HG03520 (cell line): Measurements from ENCODE around the gene HAVCR2.
"Not testable (repeated sequence)": the region's sequence is repeated elsewhere in the genome, so short reads cannot be mapped to it uniquely, and the experiment has no call there.

Source experiments
- ATAC-seq: cut with Tn5 transposase; IDR thresholded peaks from one replicate; pipeline ENCODE4 v1.9.1; 2021; ENCODE audit warnings: mild to moderate bottlenecking, moderate library complexity; ENCODE audit not compliant: unreplicated experiment

The HAVCR2 gene

DNA sequence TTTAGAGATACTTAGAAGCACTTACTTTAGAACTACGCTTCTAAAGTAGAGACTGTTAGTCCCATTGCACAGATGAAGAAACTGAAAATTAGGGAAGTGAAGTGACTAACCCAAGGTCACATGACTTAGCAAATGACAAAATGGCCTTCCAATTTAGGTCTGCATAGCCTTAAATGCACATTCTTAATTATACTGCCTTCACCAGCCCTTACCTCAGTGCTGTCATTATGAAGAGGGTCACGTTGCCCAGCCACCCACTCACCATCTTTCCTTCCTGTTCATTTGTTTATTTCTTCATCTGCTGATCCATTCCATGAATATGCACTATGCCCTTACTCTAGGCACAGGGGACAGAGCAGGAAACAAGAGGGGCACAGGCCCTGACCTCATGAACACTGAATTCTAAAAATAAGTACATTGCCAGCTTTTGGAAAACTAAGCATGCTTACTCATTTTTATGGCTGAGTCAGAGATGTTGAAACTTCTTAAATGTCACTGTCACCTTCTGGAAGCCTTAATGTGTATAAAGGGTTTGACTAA is 8.6 kb downstream of the HAVCR2 start:
- no peak for ATAC-seq

DNA sequence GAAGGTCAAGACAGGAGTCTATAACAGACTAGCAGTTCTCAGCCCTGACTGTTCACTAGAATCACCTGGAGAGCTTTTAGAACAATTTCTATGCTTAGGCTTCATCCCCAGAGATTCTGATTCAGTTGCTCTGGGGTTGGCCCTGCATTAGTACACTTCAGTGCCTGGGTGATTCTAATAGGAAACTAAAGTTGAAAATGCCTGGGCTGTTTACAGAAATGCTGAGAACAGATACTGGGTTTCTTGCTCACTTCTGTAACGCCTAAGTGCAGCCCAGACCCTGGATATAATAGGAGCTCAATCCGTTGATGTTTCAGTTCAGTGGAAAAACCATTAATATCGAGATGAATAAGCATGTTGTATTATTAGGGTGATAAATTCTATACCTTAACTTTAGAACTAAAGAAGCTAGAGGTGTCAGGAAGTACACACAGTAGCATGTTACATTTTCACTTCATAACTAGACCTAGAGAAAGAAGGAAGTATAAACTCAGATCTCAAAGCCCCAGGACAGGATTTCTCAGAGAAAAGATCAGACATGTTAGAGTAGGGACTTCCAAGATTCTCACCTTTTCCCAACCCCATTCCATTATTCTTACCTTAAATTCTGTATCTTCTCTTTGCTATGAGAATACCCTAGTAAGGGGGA is 20.4 kb downstream of the HAVCR2 start:
- ATAC-seq = peak; percentile 70

DNA sequence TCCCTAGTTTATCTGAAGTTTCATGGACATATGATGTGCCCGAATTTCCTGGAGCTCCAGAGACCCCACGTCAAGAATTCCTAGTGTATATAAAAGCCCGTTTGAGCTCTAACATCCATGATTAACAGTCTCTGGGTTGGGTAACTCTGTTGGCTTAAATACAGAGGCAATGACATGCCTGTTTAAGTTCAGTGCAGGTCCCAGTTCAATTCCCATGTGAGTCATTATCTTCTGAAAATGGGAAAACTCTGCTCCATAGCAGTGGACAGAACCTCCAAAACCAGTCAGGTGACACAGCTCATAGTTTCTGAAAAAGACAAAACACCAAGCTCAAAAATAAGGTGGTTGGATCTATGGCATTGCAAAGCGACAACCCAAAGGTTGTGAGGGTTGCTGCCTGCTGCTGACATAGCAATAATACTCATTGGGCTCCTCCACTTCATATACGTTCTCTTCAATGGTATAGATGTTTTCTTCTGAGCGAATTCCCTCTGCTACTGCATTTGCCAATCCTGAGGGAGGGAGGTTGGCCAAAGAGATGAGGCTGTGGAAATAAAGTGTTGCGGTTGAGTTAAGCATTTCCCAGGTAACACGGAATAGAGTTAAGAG is 22.0 kb downstream of the HAVCR2 start:
- no peak for ATAC-seq

DNA sequence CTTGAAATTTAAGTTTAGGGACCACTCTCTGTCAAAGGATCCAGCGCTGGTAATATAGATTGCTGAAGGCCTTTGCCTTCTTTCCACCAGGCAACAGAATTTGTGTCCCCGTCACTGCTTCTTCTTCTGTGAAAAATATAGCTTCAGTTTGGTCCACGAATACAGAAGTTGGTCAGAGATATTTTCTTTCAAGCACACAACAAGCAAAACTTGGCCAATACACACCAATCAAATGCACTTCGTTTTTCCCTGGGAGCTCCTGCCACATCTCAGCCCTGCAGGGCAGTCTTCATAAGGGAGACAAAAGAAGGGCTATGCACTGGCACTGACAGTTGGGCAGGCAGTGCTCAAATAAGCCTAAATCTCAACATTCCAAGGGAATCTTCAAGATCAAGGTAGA is 22.9 kb downstream of the HAVCR2 start:
- no peak for ATAC-seq

DNA sequence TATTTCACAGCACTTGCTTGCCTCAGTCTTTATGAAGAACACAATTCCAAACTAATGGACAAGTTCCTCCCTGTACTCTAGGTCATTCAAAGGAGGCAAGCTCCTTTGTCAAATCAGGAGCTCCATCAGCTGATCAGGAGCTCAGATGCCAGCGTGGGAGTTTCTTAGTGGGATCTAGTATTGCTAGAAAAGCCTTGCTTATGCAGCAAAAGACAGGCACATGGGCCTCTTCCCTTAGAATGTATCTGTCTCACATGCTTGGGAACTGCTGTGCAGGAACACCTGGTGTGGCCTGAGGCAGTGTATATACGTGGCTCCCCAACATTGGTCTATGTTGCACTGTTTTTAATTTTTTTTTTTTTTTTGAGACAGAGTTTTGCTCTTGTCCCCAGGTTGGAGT is 28.6 kb downstream of the HAVCR2 start:
- no peak for ATAC-seq

DNA sequence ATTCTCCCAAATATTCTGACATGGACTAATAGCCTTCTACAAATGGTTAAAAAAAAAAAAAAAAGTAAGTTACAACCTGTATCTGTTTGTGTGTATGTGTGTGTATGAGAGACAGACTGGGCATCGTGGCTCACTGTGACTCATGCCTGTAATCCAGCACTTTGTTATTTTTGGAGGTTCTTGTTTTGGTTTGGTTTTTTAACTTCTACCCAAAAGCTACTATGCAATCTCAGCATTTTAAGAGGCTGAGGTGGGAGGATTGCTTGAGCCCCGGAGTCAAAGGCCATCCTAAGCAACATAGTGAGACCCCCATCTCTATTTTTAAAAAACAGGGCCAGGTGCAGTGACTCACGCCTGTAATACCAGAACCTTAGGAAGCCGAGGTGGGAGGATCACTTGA is 32.3 kb downstream of the HAVCR2 start:
- ATAC-seq = no peak

DNA sequence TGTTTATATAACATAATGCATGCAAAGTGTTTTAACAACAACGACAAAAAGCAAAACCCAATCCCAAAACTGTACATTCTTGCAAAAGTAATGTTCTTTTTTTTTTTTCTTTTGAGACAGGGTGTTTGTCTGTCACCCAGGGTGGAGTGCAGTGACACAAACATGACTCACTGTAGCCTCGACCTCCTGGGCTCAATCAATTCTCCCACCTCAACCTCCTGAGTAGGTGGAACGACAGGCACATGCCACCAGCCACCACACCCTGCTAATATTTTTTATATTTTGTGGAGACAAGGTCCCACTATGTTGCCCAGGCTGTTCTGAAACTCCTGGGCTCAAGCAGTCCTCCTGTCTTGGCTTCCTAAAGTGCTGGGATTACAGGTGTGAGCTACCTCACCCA is 36.3 kb downstream of the HAVCR2 start:
- no peak for ATAC-seq

DNA sequence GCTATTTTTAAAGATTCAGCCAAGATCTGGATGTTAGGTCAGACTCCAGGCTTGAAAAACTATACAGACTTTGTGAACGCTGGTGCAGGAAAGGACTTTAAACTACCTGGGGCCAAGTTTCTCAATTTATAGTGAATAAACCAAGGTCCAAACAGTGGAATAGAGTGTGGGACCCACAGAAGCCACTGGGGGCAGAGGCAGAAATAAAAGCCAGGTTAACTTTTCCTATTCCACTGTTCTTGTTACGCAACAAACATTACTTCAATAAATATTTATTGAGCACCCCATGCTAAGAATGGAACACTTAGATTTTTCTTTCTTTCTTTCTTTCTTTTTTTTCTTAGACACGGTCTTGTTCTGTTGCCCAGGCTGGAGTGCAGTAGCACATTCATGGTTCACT is 38.9 kb downstream of the HAVCR2 start:
- no peak for ATAC-seq

DNA sequence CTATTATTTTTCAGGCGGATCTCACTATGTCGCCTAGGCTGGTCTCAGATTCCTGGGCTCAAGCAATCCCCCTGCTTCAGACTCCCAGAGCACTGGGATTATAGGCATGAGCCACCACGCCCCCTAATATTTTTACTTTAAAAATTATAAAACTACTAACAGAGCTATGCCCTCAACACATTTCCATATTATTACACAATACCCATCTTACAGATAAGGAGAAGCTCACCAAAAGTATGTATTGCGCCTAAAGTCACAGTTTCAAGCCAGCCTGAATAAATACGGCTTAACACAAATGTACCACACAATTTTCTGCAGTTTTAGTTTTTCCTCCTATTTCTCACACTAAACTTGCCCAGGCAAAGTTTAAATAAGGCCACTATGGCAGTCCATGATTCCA is 40.1 kb downstream of the HAVCR2 start:
- no peak for ATAC-seq

DNA sequence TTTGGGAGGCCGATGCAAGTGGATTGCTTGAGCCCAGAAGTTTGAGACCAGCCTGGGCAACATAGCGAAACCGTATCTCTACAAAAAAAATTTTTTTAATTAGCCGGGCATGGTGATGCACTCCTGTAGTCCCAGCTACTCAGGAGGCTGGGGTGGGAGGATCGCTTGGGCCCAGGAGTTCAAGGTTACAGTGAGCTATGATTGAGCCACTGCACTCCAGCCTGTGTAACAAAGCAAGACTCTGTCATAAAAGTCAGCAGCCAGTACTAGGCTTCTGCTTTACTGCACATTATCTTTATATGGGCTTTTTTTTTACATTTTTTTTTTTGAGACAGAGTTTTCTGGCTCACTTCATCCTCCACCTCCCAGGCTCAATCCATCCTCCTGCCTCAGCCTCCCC is 40.5 kb downstream of the HAVCR2 start:
- ATAC-seq = no peak

DNA sequence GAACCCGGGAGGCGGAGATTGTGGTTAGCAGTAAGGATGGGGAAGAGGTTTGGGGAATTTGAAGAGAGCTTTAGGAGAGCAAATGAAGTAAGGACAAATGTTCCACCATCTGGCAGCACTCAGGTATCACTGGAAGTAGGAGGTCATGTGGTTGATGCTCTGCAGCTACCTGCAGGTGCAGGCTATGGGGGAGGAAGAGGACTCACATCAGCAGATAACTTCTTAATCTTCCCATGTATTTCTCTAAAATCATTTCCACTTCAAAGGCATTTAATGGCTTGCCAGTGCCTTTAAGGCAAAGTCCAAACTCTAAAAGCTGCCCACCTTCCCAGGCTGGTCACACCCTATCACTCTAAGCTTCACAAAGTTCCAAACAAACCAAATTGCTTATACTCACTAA is 41.8 kb downstream of the HAVCR2 start:
- ATAC-seq = no peak

DNA sequence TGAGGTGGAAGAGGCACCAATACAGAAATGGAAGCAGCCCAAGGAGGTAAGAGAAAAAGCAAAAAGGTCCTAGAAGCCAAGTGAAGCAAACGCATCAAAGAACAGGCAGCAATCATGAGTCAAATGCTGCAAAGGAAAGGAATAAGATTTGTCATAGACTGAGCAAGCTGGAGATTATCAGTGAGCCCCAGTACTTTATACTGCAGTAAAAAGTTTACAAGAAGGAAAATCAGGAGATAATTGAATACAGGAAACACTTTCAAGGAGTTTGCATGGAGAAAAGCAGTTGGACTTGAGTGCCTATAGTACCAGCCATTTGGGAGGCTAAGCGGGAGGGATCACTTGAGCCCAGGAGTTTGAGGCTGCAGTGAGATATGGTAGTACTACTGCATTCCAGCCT is 42.8 kb downstream of the HAVCR2 start:
- no peak for ATAC-seq

DNA sequence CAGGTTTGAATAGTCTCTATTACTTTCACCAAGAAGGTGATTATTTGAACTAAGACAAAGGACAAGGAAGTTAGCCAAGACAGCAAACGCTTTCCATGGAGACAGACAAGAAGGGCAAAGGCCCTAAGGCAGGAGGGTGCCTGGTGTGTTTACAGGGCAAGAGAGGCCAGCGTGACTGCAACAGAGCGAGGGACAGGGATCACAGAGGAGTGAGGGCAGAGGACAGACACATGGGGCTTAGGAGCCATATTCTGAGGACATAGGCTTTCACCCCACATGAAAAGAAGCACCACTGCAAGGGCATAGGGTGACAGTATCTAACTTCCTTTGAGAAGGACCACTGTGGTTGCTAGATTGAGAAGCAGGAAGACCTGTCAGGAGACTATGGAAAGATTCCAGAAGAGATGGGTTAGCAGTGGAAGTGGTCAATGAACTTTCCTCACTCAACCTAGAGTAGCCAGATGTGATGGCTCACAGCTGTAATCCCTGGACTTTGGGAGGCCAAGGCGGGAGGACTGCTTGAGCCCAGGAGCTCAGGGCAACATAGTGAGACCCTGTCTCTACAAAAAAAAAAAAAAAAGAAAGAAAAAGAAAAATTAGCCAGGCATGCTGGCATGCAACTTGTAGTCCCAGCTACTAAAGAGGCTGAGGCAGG is 44.9 kb downstream of the HAVCR2 start:
- no peak for ATAC-seq

DNA sequence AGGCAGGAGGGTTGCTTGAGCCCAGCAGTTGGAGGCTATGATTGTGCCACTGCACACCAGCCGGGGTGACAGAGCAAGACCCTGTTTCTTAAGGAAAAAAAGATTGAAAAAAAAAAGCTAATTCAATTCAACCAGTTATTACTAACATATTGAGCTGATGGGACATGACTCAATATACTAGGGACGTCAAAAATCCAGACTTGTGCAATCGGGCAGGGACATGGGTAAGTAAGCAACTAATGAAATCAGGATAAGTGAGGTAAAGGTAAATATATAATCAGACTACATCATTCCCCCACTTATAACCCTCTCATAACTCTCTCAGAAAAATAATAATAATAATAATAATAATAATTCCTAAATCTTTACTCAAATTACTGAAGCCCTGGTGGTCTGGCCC is 49.0 kb downstream of the HAVCR2 start:
- ATAC-seq = no peak

DNA sequence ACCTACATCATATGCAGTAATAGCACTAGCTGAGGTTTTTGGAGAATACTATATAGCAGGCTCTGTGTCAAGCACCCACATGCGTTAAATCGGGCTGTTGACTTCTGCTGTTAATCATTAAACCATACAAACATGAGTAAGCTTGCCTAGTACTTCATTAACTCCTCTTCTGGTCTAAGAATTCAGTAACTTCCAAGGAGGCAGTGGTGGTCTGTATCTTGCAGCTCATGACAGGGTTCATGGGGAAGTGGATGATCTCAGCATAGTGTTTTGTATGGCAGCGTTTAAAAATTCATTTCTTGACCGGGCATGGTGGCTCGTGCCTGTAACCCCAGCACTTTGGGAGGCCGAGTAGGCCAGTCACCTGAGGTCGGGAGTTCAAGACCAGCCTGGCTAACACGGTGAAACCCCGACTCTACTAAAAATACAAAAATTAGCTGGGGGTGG is 49.7 kb downstream of the HAVCR2 start, which contains the start of gene HAVCR1:
HAVCR1 (minus strand) TSS at position 24 of the 447 bp plus-strand sequence. CDS start 1,173 bp downstream, outside the sequence.
- peak; percentile 51 for ATAC-seq

DNA sequence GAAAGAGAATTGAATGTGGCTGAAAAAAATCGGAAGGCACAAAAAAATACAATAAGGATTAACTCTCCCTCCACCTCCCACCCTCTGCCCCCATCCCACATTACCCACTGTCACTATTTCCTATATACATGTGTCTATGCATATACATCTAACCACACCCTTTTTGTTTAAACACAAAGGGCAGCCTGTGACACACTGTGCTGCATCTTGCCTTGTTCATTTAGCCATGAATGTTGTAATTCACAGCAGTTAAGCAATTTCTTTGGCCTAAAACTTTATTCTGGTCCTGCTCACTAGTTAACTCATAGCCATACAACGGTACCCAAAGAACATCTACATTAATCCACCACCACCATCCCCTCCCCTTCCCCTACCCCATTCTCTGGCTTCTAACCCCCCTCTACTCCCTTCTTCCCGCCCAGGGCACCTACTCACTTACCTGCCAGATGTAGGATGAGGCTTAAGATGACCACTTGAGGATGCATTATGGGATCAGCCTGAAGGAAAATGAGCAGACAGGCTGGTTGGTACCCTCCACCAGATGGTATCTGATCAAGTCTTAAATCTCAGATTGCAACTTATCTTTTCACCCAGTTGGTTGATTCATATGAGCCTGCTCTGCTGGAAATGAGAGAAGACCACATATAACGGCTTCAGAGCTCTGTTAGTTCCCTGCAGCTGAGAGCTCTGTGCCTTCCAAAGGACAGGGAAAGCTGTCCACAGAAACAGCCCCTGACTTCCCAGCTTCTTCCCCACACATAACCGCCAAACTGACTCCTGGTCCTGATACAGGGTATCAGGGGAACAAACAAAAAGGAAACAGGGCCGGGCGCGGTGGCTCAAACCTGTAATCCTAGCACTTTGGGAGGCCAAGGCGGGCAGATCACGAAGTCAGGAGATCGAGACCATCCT is 51.1 kb downstream of the HAVCR2 start:
- ATAC-seq = no peak

DNA sequence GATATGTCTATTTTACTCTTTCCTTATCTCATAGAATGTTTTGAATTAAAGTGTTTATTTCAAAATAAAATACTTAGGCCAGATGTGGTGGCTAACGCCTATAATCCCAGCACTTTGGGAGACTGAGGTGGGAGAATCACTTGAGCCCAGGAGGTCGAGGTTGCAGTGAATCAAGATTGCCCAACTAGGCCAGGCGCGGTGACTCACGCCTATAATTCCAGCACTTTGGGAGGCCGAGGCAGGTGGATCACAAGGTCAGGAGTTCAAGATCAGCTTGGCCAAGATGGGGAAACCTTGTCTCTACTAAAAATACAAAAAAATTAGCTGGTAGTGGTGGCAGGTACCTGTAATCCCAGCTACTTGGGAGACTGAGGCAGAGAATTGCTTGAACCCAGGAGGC is 52.0 kb downstream of the HAVCR2 start:
- ATAC-seq = not testable (repeated sequence)

DNA sequence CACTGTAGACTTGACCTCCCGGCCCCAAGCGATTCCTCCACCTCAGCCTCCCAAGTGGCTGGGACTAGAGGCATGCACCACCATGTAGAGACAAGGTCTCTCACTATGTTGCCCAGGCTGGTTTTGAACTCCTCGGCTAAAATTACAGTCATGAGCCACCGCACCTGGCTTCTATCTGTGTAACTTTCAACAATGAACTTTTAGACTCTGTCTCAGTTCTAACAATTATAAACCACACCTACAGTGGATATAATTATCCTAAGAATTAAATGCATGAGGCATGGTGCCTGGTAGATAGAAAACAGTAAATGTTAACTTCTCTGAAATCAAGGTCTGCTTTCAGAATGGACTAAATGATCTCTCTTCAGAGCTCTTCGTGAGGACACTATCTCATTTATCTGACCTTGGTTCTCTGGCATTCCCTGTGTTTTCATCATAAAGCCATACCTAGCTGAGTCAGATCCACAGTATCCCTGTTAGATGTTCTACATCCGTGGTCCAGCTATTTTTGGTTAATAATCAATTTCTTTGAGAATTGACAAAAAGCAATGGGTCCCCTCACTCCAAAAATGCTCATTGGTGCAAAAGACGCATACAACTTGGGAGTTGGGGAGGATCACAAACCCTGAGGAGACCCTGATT is 57.1 kb downstream of the HAVCR2 start:
- no peak for ATAC-seq

DNA sequence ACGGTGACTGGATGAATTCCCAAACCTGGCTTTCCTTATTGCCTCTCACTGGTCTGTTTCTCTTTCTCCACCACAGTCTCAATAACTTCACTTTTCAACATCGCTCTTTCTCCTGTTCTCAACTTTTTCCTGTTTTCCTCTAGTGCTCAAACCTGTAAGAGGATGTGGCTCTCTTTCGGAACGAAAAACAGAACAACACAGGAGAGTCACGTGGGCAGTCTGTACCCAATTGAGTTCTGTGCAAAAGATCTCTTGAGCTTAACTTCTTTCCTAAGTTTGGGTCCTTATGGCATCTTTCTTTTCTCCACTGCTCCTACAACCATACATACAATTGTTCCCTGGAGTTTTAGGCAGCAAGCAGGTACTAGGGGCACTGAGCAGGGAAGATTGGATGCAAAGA is 58.8 kb downstream of the HAVCR2 start:
- no peak for ATAC-seq

DNA sequence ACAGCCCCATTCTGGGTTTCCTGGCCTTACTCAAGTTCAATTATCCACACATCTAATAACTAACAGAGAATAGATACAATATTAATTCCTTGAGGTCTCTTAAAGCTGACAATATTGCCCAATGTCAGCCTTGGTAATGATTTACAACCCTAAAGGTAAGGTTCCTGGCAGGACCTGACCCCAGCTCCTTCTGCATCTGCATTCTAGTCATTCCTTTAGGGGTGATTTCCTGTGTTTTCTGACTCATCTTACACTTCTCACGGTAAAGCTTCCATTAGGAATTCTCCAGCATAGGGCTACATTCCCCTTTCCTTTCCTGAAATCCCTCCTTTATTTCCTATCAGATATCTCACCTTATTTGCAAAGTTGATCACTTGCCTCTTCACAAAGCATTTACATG is 59.2 kb downstream of the HAVCR2 start:
- no peak for ATAC-seq

DNA sequence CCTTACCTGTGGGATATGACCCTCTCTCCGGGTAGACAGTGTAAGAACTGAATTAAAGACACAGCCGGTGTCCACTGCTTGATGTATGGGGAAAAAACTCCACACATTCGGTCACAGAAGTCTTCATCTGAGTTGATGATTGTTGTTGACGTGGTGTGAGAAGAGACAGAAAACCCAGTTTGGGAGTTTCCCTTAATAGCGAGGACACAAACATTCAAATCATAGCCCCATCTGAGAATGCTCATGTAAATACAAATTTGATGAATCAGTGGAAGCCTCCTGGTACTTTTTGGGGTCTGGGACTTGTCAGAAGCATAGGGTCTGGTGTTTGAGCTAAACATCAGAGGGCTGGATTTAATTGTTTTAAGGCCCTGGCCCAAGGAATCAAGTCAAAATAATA is 60.9 kb downstream of the HAVCR2 start:
- ATAC-seq = no peak
